Bronchus fibroblast of lung (primary cell): ENCODE results near the gene TSPO. TPM values are rescaled to one million over a fixed set of nuclear protein-coding genes. Genes with fewer than 3 reads are reported as not detected.

Source experiments
- total RNA-seq: library from RNA; depleted of rRNA; stranded (reverse); fragments of >200 nt; gene quantifications from 2 replicates; pipeline ENCODE4 v1.2.3, GENCODE V29; 2015

TSPO gene
- 662 and 733 TPM in 2 replicates for total RNA-seq

GRCh38 chr22:43151251-43152002 lies at the start of gene TSPO:
TSPO (plus strand) TSS chr22:43151559; CDS start chr22:43159239, 7,680 bp downstream.

GRCh38 chr22:43110444-43110926 lies 40.9 kb upstream of the TSPO start, which contains the start of gene BIK:
BIK (plus strand) TSS chr22:43110750; CDS start chr22:43124023, 13,273 bp downstream.

GRCh38 chr22:43142880-43143562 lies 8.3 kb upstream of the TSPO start, which contains the start of gene MCAT:
MCAT (minus strand) TSS chr22:43143398; CDS start chr22:43143348, 50 bp downstream.

GRCh38 chr22:43186272-43187170 lies 35.2 kb downstream of the TSPO start, which contains the start of gene TTLL12:
TTLL12 (minus strand) TSS chr22:43187134; CDS start chr22:43187069, 65 bp downstream.

Other genes with a start within 250 kb of the TSPO start
- 28.4 and 31.3 TPM in 2 replicates for gene PACSIN2, start 136.4 kb upstream of the TSPO start, total RNA-seq
- 10.4 and 11.3 TPM in 2 replicates for gene TTLL1, start 62.2 kb upstream of the TSPO start, total RNA-seq
- gene BIK, start 40.8 kb upstream of the TSPO start, total RNA-seq: 0.17 and 0.30 TPM in 2 replicates
- 19.7 and 22.1 TPM in 2 replicates for gene MCAT, start 8.2 kb upstream of the TSPO start, total RNA-seq
- gene TTLL12, start 35.6 kb downstream of the TSPO start, total RNA-seq: 47.3 and 52.1 TPM in 2 replicates
- 0.17 TPM in 1 of 2 replicates, not detected in the other for gene SCUBE1, start 191.8 kb downstream of the TSPO start, total RNA-seq